HG03378 (cell line): ENCODE results near the gene WDR59.
A peak's percentile ranks its signal among the peaks of the same experiment; 100 is the strongest.
"Not testable (repeated sequence)": the region's sequence is repeated elsewhere in the genome, so short reads cannot be mapped to it uniquely, and the experiment has no call there.

ENCODE experiments used
- ATAC-seq: cut with Tn5 transposase; IDR thresholded peaks from one replicate; pipeline ENCODE4 v1.9.1; 2021; ENCODE audit warnings: mild to moderate bottlenecking, moderate library complexity; ENCODE audit not compliant: unreplicated experiment

The WDR59 gene

GRCh38 chr16:74984529-74985296 lies at the start of gene WDR59:
Gene WDR59 (minus strand): TSS chr16:74985123. CDS start chr16:74985017, 106 bp downstream.
- ATAC-seq: peak; percentile 99

- ATAC-seq: no peak
Observed at GRCh38 chr16:75032655-75033054, 47.7 kb upstream of the WDR59 start.

- no peak for ATAC-seq
Observed at GRCh38 chr16:75029854-75030253, 44.9 kb upstream of the WDR59 start.

GRCh38 chr16:75028544-75029135 lies 43.7 kb upstream of the WDR59 start:
- no peak for ATAC-seq

GRCh38 chr16:75027520-75028300 lies 42.8 kb upstream of the WDR59 start:
- ATAC-seq: no peak

GRCh38 chr16:75026892-75027391 lies 42.0 kb upstream of the WDR59 start:
- no peak for ATAC-seq

- ATAC-seq: not testable (repeated sequence)
Observed at GRCh38 chr16:75026239-75026891, 41.4 kb upstream of the WDR59 start.

GRCh38 chr16:75025761-75026160 lies 40.8 kb upstream of the WDR59 start:
- ATAC-seq: no peak

- no peak for ATAC-seq
Observed at GRCh38 chr16:75024594-75024993, 39.7 kb upstream of the WDR59 start.

- ATAC-seq: no peak
Observed at GRCh38 chr16:75024182-75024581, 39.3 kb upstream of the WDR59 start.

GRCh38 chr16:75023009-75023408 lies 38.1 kb upstream of the WDR59 start:
- ATAC-seq: no peak

- no peak for ATAC-seq
Observed at GRCh38 chr16:75022567-75022966, 37.6 kb upstream of the WDR59 start.

GRCh38 chr16:75021410-75021809 lies 36.5 kb upstream of the WDR59 start:
- ATAC-seq: no peak

- no peak for ATAC-seq
Observed at GRCh38 chr16:75019586-75019985, 34.7 kb upstream of the WDR59 start.

- no peak for ATAC-seq
Observed at GRCh38 chr16:75019007-75019406, 34.1 kb upstream of the WDR59 start.

- no peak for ATAC-seq
Observed at GRCh38 chr16:75017670-75018525, 33.0 kb upstream of the WDR59 start.

GRCh38 chr16:75016451-75017081 lies 31.6 kb upstream of the WDR59 start:
- ATAC-seq: not testable (repeated sequence)

- no peak for ATAC-seq
Observed at GRCh38 chr16:75014318-75014717, 29.4 kb upstream of the WDR59 start.

GRCh38 chr16:75013123-75013522 lies 28.2 kb upstream of the WDR59 start:
- ATAC-seq: not testable (repeated sequence)
